HCT116 (cell line): Measurements from ENCODE around the gene KCNK18. TPM values are rescaled to one million over a fixed set of nuclear protein-coding genes. Genes with fewer than 3 reads are reported as not detected.

Experiments
- ATAC-seq: fragments of 200-7000 bp; cut with Tn5 transposase; 2 replicates; pipeline ENCODE4 v1.9.1; 2020; ENCODE audit warnings: mild to moderate bottlenecking, moderate library complexity
- BruUV-seq: library from RNA; stranded (reverse); fragments of 400-500 nt; replicated peaks from 2 replicates; lab custom pipeline; 2021; lab: Mats Ljungman, UMichigan
- CTCF ChIA-PET: fragments of 300-600 bp; sonication (Branson Sonifier 250); formaldehyde crosslinking; loops from one replicate; lab custom pipeline; 2021; ENCODE audit warnings: antibody characterized with exemption; lab: Charles Lee
- POLR2A ChIA-PET: fragments of 300-600, 350-600 bp; sonication (Branson Sonifier 250); formaldehyde crosslinking; loops from one replicate; lab custom pipeline; 2021; ENCODE audit warnings: antibody characterized with exemption; lab: Charles Lee
- RAD21 ChIA-PET, 2 experiments: fragments of 300-600 bp; sonication (Branson Sonifier 250); formaldehyde crosslinking; loops; one replicate each; lab custom pipeline; 2023; ENCODE audit warnings: low total read pairs in 2 of 2; ENCODE audit not compliant: uncharacterized antibody in 2 of 2, unreplicated experiment in 2 of 2, low non-redundant PET in 1 of 2; lab: Charles Lee
- DNase-seq: peaks from one replicate; pipeline ENCODE4 v3.0.0-alpha.2; 2010; ENCODE audit warnings: low read depth, low spot score
- H2AFZ ChIP-seq: fragments of 200-600 bp; shearing (Covaris generic), sonication (generic); 2 replicates; pipeline ENCODE4 v1.6.1; 2017; ENCODE audit warnings: low read depth, mixed run types, mixed read lengths, antibody characterized with exemption, low read length; ENCODE audit not compliant: poor library complexity, severe bottlenecking
- H3K27ac ChIP-seq: 2 replicates; pipeline ENCODE4 v1.5.1; 2012; ENCODE audit warnings: low read depth, low read length
- H3K27me3 ChIP-seq: fragments of 200-600 bp; sonication (generic); 2 replicates; pipeline ENCODE4 v1.6.1; 2016; ENCODE audit warnings: mixed run types, low read length, mixed read lengths; ENCODE audit not compliant: insufficient read depth
- H3K36me3 ChIP-seq, 2 experiments: fragments of 200-500 bp in 1 of 2; fragments of 200-600 bp in 1 of 2; sonication (Bioruptor generic) in 1 of 2; sonication (generic) in 1 of 2; 2 replicates each; pipeline versions ENCODE4 v1.5.1 to v1.6.1; 2014 to 2016; ENCODE audit warnings: low read length in 2 of 2, inconsistent platforms in 1 of 2, mixed read lengths in 1 of 2, mixed run types in 1 of 2; ENCODE audit not compliant: insufficient read depth in 2 of 2, control insufficient read depth in 1 of 2
- H3K4me1 ChIP-seq, 2 experiments: fragments of 200-600 bp in 1 of 2; sonication (generic) in 1 of 2; 2 replicates each; pipeline versions ENCODE4 v1.5.1 to v1.6.1; 2012 to 2017; ENCODE audit warnings: low read length in 2 of 2, inconsistent platforms in 1 of 2, mild to moderate bottlenecking in 1 of 2, mixed read lengths in 1 of 2, mixed run types in 1 of 2, moderate library complexity in 1 of 2; ENCODE audit not compliant: insufficient read depth in 2 of 2, control insufficient read depth in 1 of 2
- H3K4me2 ChIP-seq: fragments of 200-600 bp; sonication (generic); 2 replicates; pipeline ENCODE4 v1.6.1; 2017; ENCODE audit warnings: mixed run types, low read length, mixed read lengths
- H3K4me3 ChIP-seq, 2 experiments: fragments of 200-600 bp in 1 of 2; sonication (generic) in 1 of 2; replicated peaks in 1 of 2; 2 replicates each; pipeline ENCODE4 v1.5.1; 2011 to 2016; ENCODE audit warnings: low read length in 2 of 2, control low read depth in 1 of 2, low read depth in 1 of 2, mild to moderate bottlenecking in 1 of 2, mixed read lengths in 1 of 2, mixed run types in 1 of 2
- H3K79me2 ChIP-seq: fragments of 200-600 bp; sonication (generic); 2 replicates; pipeline ENCODE4 v1.6.1; 2017; ENCODE audit warnings: mild to moderate bottlenecking, mixed run types, low read length, moderate library complexity, mixed read lengths; ENCODE audit not compliant: insufficient read depth
- H3K9ac ChIP-seq: fragments of 200-600 bp; sonication (generic); 2 replicates; pipeline ENCODE4 v1.6.1; 2016; ENCODE audit warnings: low read length, mixed read lengths
- H3K9me2 ChIP-seq: fragments of 200-600 bp; sonication (generic), shearing (Covaris generic); 2 replicates; pipeline ENCODE4 v1.6.1; 2017; ENCODE audit warnings: mixed run types, mild to moderate bottlenecking, moderate library complexity; ENCODE audit not compliant: insufficient read depth
- H3K9me3 ChIP-seq, 2 experiments: fragments of 200-500 bp in 1 of 2; fragments of 200-600 bp in 1 of 2; sonication (Bioruptor generic) in 1 of 2; sonication (generic) in 1 of 2; 2 replicates each; pipeline ENCODE4 v1.6.1; 2014 to 2017; ENCODE audit warnings: low read length in 2 of 2, mixed read lengths in 2 of 2, inconsistent platforms in 1 of 2, low read depth in 1 of 2, mild to moderate bottlenecking in 1 of 2, mixed run types in 1 of 2, moderate library complexity in 1 of 2; ENCODE audit not compliant: control insufficient read depth in 1 of 2, insufficient read depth in 1 of 2
- H4K20me1 ChIP-seq: fragments of 200-600 bp; sonication (generic), shearing (Covaris generic); 2 replicates; pipeline ENCODE4 v1.6.1; 2017; ENCODE audit warnings: mixed run types, mild to moderate bottlenecking, moderate library complexity; ENCODE audit not compliant: insufficient read depth
- CBX3 ChIP-seq: IDR thresholded peaks from 2 replicates; pipeline ENCODE4 v1.6.1; 2012; ENCODE audit warnings: low read depth
- CEBPB ChIP-seq: IDR thresholded peaks from 2 replicates; pipeline ENCODE4 v1.6.1; 2012; ENCODE audit warnings: low read depth
- CTCF ChIP-seq, 3 experiments: fragments of 200-600 bp in 1 of 3; sonication (generic) in 1 of 3; IDR thresholded peaks in 2 of 3; conservative IDR thresholded peaks in 1 of 3; 2 replicates each; pipeline ENCODE4 v1.5.1; 2012 to 2017; ENCODE audit warnings: low read depth in 2 of 3, low read length in 2 of 3, antibody characterized with exemption in 1 of 3, borderline replicate concordance in 1 of 3, control low read depth in 1 of 3, mild to moderate bottlenecking in 1 of 3, mixed read lengths in 1 of 3, mixed run types in 1 of 3, moderate library complexity in 1 of 3; ENCODE audit not compliant: insufficient read depth in 1 of 3
- EGR1 ChIP-seq: IDR thresholded peaks from 2 replicates; pipeline ENCODE4 v1.6.1; 2012; ENCODE audit warnings: low read depth
- ELF1 ChIP-seq: IDR thresholded peaks from 2 replicates; pipeline ENCODE4 v1.6.1; 2012; ENCODE audit warnings: low read depth, borderline replicate concordance
- EZH2 ChIP-seq: fragments of 200-600 bp; sonication (generic); IDR thresholded peaks from 2 replicates; pipeline ENCODE4 v1.6.1; 2017; ENCODE audit warnings: antibody characterized with exemption, mixed run types
- FOSL1 ChIP-seq: IDR thresholded peaks from 2 replicates; pipeline ENCODE4 v1.6.1; 2012; ENCODE audit warnings: low read depth
- JUND ChIP-seq: IDR thresholded peaks from 2 replicates; pipeline ENCODE4 v1.6.1; 2012
- MAX ChIP-seq: IDR thresholded peaks from 2 replicates; pipeline ENCODE4 v1.6.1; 2012
- POLR2A ChIP-seq: IDR thresholded peaks from 2 replicates; pipeline ENCODE4 v1.7.0; 2011; ENCODE audit warnings: borderline replicate concordance; ENCODE audit not compliant: insufficient read depth, insufficient read length; ENCODE audit errors: extremely low read depth
- RAD21 ChIP-seq: IDR thresholded peaks from 2 replicates; pipeline ENCODE4 v1.6.1; 2012; ENCODE audit warnings: low read depth, mild to moderate bottlenecking
- REST ChIP-seq: IDR thresholded peaks from 2 replicates; pipeline ENCODE4 v1.6.1; 2012; ENCODE audit warnings: low read depth
- SIN3A ChIP-seq: IDR thresholded peaks from 2 replicates; pipeline ENCODE4 v1.6.1; 2012; ENCODE audit warnings: low read depth
- SP1 ChIP-seq: IDR thresholded peaks from 2 replicates; pipeline ENCODE4 v1.6.1; 2012; ENCODE audit warnings: low read depth
- TCF7L2 ChIP-seq: IDR thresholded peaks from 2 replicates; pipeline ENCODE4 v1.7.0; 2011; ENCODE audit warnings: borderline replicate concordance, inconsistent platforms; ENCODE audit not compliant: insufficient read depth, insufficient read length; ENCODE audit errors: extremely low read depth
- YY1 ChIP-seq: IDR thresholded peaks from 2 replicates; pipeline ENCODE4 v1.6.1; 2011; ENCODE audit warnings: low read length, low read depth, moderate library complexity, mild to moderate bottlenecking; ENCODE audit not compliant: insufficient replicate concordance; ENCODE audit errors: extremely low read depth
- ZBTB33 ChIP-seq: IDR thresholded peaks from 2 replicates; pipeline ENCODE4 v1.6.1; 2011; ENCODE audit warnings: mild to moderate bottlenecking, low read length, moderate library complexity; ENCODE audit not compliant: insufficient replicate concordance; ENCODE audit errors: extremely low read depth
- ZFX ChIP-seq: fragments of 450-650 bp; IDR thresholded peaks from 2 replicates; pipeline ENCODE4 v1.6.1; 2017
- intact Hi-C: fragments of 100-400 bp; cut with micrococcal nuclease; formaldehyde crosslinking; loops from 2 replicates; pipeline ENCODE4 v1.10.0; 2022
- total RNA-seq: library from RNA; stranded (reverse); gene quantifications from one replicate; pipeline ENCODE4 v1.2.1, GENCODE V29; 2021; ENCODE audit not compliant: unreplicated experiment

The KCNK18 gene
- total RNA-seq, 1 experiment from 2014 or later, result not detected

GRCh38 chr10:117222552-117222951 lies 25.3 kb downstream of the KCNK18 start:
- RAD21 ChIA-PET, result no interaction called here
- CTCF ChIA-PET, result interaction anchor here (0.9 to 1.4 kb wide), 3 partner anchors 10 to 220 kb away, joined by 3 to 5 read pairs (median 4); no protein-coding TSS in a partner anchor

More at GRCh38 chr10:117222552-117222951, 25.3 kb downstream of the KCNK18 start:
- POLR2A ChIA-PET, result no interaction called here
- no peaks in the 10 kb centered on the region for H3K9me3 ChIP-seq
- peaks cover 3 to 12% of the 10 kb centered on the region in 2 experiments; a peak in 2 of 4 replicates for H3K4me1 ChIP-seq
- TF ChIP-seq ELF1, result no peak
- TF ChIP-seq EZH2, result no peak
- no peak for TF ChIP-seq MAX
- TF ChIP-seq EGR1, result no peak
- TF ChIP-seq SP1, result no peak
- TF ChIP-seq YY1, result no peak
- TF ChIP-seq POLR2A, result no peak
- no peak for TF ChIP-seq TCF7L2
- TF ChIP-seq RAD21, result no peak
- no peak for TF ChIP-seq FOSL1
- TF ChIP-seq REST, result no peak
- no peak for TF ChIP-seq CTCF (IDR thresholded peaks at IDR 0.05 in 2 of 3, conservative IDR thresholded peaks at IDR 0.05 in 1 of 3; ENCODE audit: borderline replicate concordance in 1 of 3, insufficient read depth in 1 of 3, low read depth in 2 of 3, low read length in 2 of 3)
- no peak for TF ChIP-seq ZBTB33
- TF ChIP-seq CBX3, result no peak
- TF ChIP-seq ZFX, result no peak
- TF ChIP-seq SIN3A, result no peak
- no peak for TF ChIP-seq CEBPB
- no peak for TF ChIP-seq JUND
- H3K4me2 ChIP-seq, result no peak overlapping the region
- H3K27me3 ChIP-seq, result peaks cover 3% of the 10 kb centered on the region; the same call in 1 of the 2 replicates
- DNase-seq (no peak), ATAC-seq (no peak)
- H3K9ac ChIP-seq, result no peak overlapping the region
- no TSS peak for BruUV-seq
- H3K36me3 ChIP-seq, result no peaks in the 10 kb centered on the region
- no peak overlapping the region for H3K4me3 ChIP-seq
- no peaks in the 10 kb centered on the region for H4K20me1 ChIP-seq
- H3K9me2 ChIP-seq, result no peaks in the 10 kb centered on the region
- intact Hi-C loops, result no loop called here
- no peak overlapping the region for H3K27ac ChIP-seq
- H2AFZ ChIP-seq, result no peak overlapping the region
- H3K79me2 ChIP-seq, result no peaks in the 10 kb centered on the region
